GM06990 (cell line): ENCODE data around the gene FMN2.

Experiments
- DNase-seq: peaks from one replicate; pipeline ENCODE4 v3.0.0-alpha.2; 2011; ENCODE audit not compliant: insufficient read length; ENCODE audit errors: extremely low read depth
- H3K27me3 ChIP-seq: replicated peaks from 2 replicates; pipeline ENCODE4 v1.6.0; 2011; ENCODE audit warnings: low read length; ENCODE audit not compliant: control insufficient read depth, insufficient read depth
- H3K36me3 ChIP-seq: 2 replicates; pipeline ENCODE4 v1.5.1; 2011; ENCODE audit warnings: low read length; ENCODE audit not compliant: control insufficient read depth, insufficient read depth
- H3K4me3 ChIP-seq: replicated peaks from 2 replicates; pipeline ENCODE4 v1.5.1; 2011; ENCODE audit warnings: low read depth, mild to moderate bottlenecking, control low read depth, low read length
- CTCF ChIP-seq: IDR thresholded peaks from 2 replicates; pipeline ENCODE4 v1.5.1; 2011; ENCODE audit warnings: low read length, control low read depth, mild to moderate bottlenecking, inconsistent platforms; ENCODE audit not compliant: insufficient read depth, poor library complexity, severe bottlenecking

The FMN2 gene

GRCh38 chr1:240497908-240498307 lies 406.2 kb downstream of the FMN2 start:
- Histone ChIP-seq H3K36me3 (no peaks in the 10 kb centered on the region), H3K4me3 (no peak overlapping the region), H3K27me3 (no peaks in the 10 kb centered on the region)
- no peak for DNase-seq
- no peak for TF ChIP-seq CTCF

GRCh38 chr1:240498335-240498734 lies 406.7 kb downstream of the FMN2 start:
- Histone ChIP-seq H3K4me3 (no peak overlapping the region), H3K36me3 (no peaks in the 10 kb centered on the region), H3K27me3 (no peaks in the 10 kb centered on the region)
- no peak for TF ChIP-seq CTCF
- DNase-seq, result no peak

- no peak for DNase-seq
- no peak for TF ChIP-seq CTCF
- H3K4me3 ChIP-seq, result no peak overlapping the region
- no peaks in the 10 kb centered on the region for H3K27me3 ChIP-seq
- no peaks in the 10 kb centered on the region for H3K36me3 ChIP-seq
Observed at GRCh38 chr1:240499012-240499411, 407.3 kb downstream of the FMN2 start.

- H3K27me3 ChIP-seq, result no peaks in the 10 kb centered on the region
- DNase-seq, result no peak
- no peak for TF ChIP-seq CTCF
- H3K4me3 ChIP-seq, result no peak overlapping the region
- no peaks in the 10 kb centered on the region for H3K36me3 ChIP-seq
Observed at GRCh38 chr1:240500647-240501046, 409.0 kb downstream of the FMN2 start.

GRCh38 chr1:240501115-240501514 lies 409.4 kb downstream of the FMN2 start:
- TF ChIP-seq CTCF, result no peak
- Histone ChIP-seq H3K4me3 (no peak overlapping the region), H3K36me3 (no peaks in the 10 kb centered on the region), H3K27me3 (no peaks in the 10 kb centered on the region)
- no peak for DNase-seq

- TF ChIP-seq CTCF, result no peak
- DNase-seq, result no peak
- Histone ChIP-seq H3K27me3 (no peaks in the 10 kb centered on the region), H3K4me3 (no peak overlapping the region), H3K36me3 (no peaks in the 10 kb centered on the region)
Observed at GRCh38 chr1:240503036-240503435, 411.4 kb downstream of the FMN2 start.
